Loucy (cell line): ENCODE data around the gene CNOT2.

ENCODE experiments used
- H2AFZ ChIP-seq: fragments of 200-600 bp; sonication (generic); 2 replicates; pipeline ENCODE4 v1.6.0; 2016; ENCODE audit warnings: antibody characterized with exemption, mild to moderate bottlenecking, low read length, moderate library complexity
- H3F3A ChIP-seq: fragments of 200-600 bp; 2 replicates; pipeline ENCODE4 v1.6.0; 2016; ENCODE audit warnings: antibody characterized with exemption, low read depth, mild to moderate bottlenecking
- H3K27me3 ChIP-seq: fragments of 200-600 bp; sonication (generic); 2 replicates; pipeline ENCODE4 v1.6.1; 2014; ENCODE audit warnings: low read length, mild to moderate bottlenecking; ENCODE audit not compliant: insufficient read depth, poor library complexity, severe bottlenecking
- H3K36me3 ChIP-seq: fragments of 200-600 bp; sonication (generic); 2 replicates; pipeline ENCODE4 v1.6.1; 2016; ENCODE audit warnings: low read length; ENCODE audit not compliant: insufficient read depth
- H3K4me1 ChIP-seq: fragments of 200-600 bp; sonication (generic); 2 replicates; pipeline ENCODE4 v1.5.1; 2014; ENCODE audit warnings: low read length, mild to moderate bottlenecking; ENCODE audit not compliant: insufficient read depth, poor library complexity, severe bottlenecking
- H3K4me2 ChIP-seq: fragments of 200-600 bp; sonication (generic); 2 replicates; pipeline ENCODE4 v1.6.0; 2014; ENCODE audit warnings: antibody characterized with exemption, low read length, low read depth, mild to moderate bottlenecking; ENCODE audit not compliant: poor library complexity, severe bottlenecking
- H3K4me3 ChIP-seq: fragments of 200-600 bp; sonication (generic); 2 replicates; pipeline ENCODE4 v1.5.1; 2014; ENCODE audit warnings: low read length, mild to moderate bottlenecking, mixed read lengths; ENCODE audit not compliant: poor library complexity, severe bottlenecking
- H3K79me2 ChIP-seq: fragments of 200-600 bp; sonication (generic); 2 replicates; pipeline ENCODE4 v1.6.1; 2014; ENCODE audit warnings: low read length; ENCODE audit not compliant: insufficient read depth
- H3K9ac ChIP-seq: fragments of 200-600 bp; sonication (generic); 2 replicates; pipeline ENCODE4 v1.6.0; 2014; ENCODE audit warnings: mild to moderate bottlenecking, low read depth, low read length, moderate library complexity; ENCODE audit not compliant: poor library complexity, severe bottlenecking
- H3K9me2 ChIP-seq: fragments of 200-600 bp; sonication (generic); replicated peaks from 2 replicates; pipeline ENCODE4 v1.6.1; 2016; ENCODE audit warnings: low read depth, low read length, mixed read lengths
- H3K9me3 ChIP-seq: fragments of 200-600 bp; sonication (generic); 2 replicates; pipeline ENCODE4 v1.6.1; 2014; ENCODE audit warnings: mild to moderate bottlenecking, antibody characterized with exemption, low read length, low read depth; ENCODE audit not compliant: insufficient read depth
- H4K20me1 ChIP-seq: fragments of 200-600 bp; sonication (generic); 2 replicates; pipeline ENCODE4 v1.6.0; 2014; ENCODE audit warnings: antibody characterized with exemption, low read length, mild to moderate bottlenecking; ENCODE audit not compliant: insufficient read depth, poor library complexity, severe bottlenecking
- CTCF ChIP-seq: fragments of 200-600 bp; sonication (generic); conservative IDR thresholded peaks from 2 replicates; pipeline ENCODE4 v1.5.1; 2014; ENCODE audit warnings: mild to moderate bottlenecking, antibody characterized with exemption, low read length
- EZH2phosphoT487 ChIP-seq: fragments of 200-600 bp; IDR thresholded peaks from 2 replicates; pipeline ENCODE4 v1.6.1; 2018; ENCODE audit warnings: antibody characterized with exemption, mild to moderate bottlenecking, moderate library complexity, borderline replicate concordance

The CNOT2 gene

GRCh38 chr12:70252832-70253231 lies 9.6 kb downstream of the CNOT2 start:
- Histone ChIP-seq H3K9me2 (no peaks in the 10 kb centered on the region), H3F3A (no peaks in the 10 kb centered on the region), H3K27me3 (no peaks in the 10 kb centered on the region), H2AFZ (no peak overlapping the region), H4K20me1 (peaks cover 95% of the 10 kb centered on the region), H3K9me3 (no peaks in the 10 kb centered on the region), H3K79me2 (peaks cover 98% of the 10 kb centered on the region), H3K9ac (no peak overlapping the region), H3K4me1 (peaks cover 45% of the 10 kb centered on the region), H3K4me3 (no peak overlapping the region), H3K4me2 (no peak overlapping the region), H3K36me3 (no peaks in the 10 kb centered on the region)
- TF ChIP-seq CTCF = no peak
- no peak for TF ChIP-seq EZH2phosphoT487

- H3K27me3 ChIP-seq = no peaks in the 10 kb centered on the region
- H3K79me2 ChIP-seq = peaks cover 99% of the 10 kb centered on the region
- no peaks in the 10 kb centered on the region for H3K9me3 ChIP-seq
- no peaks in the 10 kb centered on the region for H3F3A ChIP-seq
- peaks cover 34% of the 10 kb centered on the region for H3K4me1 ChIP-seq
- no peak overlapping the region for H3K4me3 ChIP-seq
- TF ChIP-seq EZH2phosphoT487 (no peak), CTCF (no peak)
- H3K36me3 ChIP-seq = no peaks in the 10 kb centered on the region
- no peak overlapping the region for H3K9ac ChIP-seq
- no peak overlapping the region for H2AFZ ChIP-seq
- H3K4me2 ChIP-seq = no peak overlapping the region
- no peaks in the 10 kb centered on the region for H3K9me2 ChIP-seq
- H4K20me1 ChIP-seq = peaks cover 96% of the 10 kb centered on the region
Observed at GRCh38 chr12:70254225-70254624, 11.0 kb downstream of the CNOT2 start.

GRCh38 chr12:70254846-70255245 lies 11.6 kb downstream of the CNOT2 start:
- no peaks in the 10 kb centered on the region for H3K9me2 ChIP-seq
- no peak overlapping the region for H3K9ac ChIP-seq
- H3K27me3 ChIP-seq = no peaks in the 10 kb centered on the region
- TF ChIP-seq CTCF (no peak), EZH2phosphoT487 (no peak)
- H3K4me1 ChIP-seq = peaks cover 34% of the 10 kb centered on the region
- H3K9me3 ChIP-seq = no peaks in the 10 kb centered on the region
- no peak overlapping the region for H3K4me3 ChIP-seq
- H4K20me1 ChIP-seq = peaks cover 96% of the 10 kb centered on the region
- peaks cover 99% of the 10 kb centered on the region for H3K79me2 ChIP-seq
- peak overlapping the region; percentile 5 for H3K4me2 ChIP-seq
- no peaks in the 10 kb centered on the region for H3F3A ChIP-seq
- H3K36me3 ChIP-seq = no peaks in the 10 kb centered on the region
- no peak overlapping the region for H2AFZ ChIP-seq
